Endometrial microvascular endothelial cells (primary cell): Measurements from ENCODE around the gene NPBWR2. TPM values are rescaled to one million over a fixed set of nuclear protein-coding genes. Genes with fewer than 3 reads are reported as not detected.
"Not testable (repeated sequence)": the region's sequence is repeated elsewhere in the genome, so short reads cannot be mapped to it uniquely, and the experiment has no call there.

Source experiments
- in situ Hi-C: cut with HindIII; loops from 2 replicates; pipeline ENCODE4 v1.10.0; 2017; ENCODE audit warnings: low sequenced_read_pairs, low pct_unique_long_range_greater_than_20kb; ENCODE audit errors: inconsistent ontology term
- total RNA-seq: library from RNA; depleted of rRNA; stranded (reverse); fragments of >200 nt; gene quantifications from one replicate; pipeline ENCODE4 v1.2.3, GENCODE V29; 2015; ENCODE audit errors: inconsistent ontology term

Gene NPBWR2
- total RNA-seq, 1 donor from 2014 or later, result not detected

DNA sequence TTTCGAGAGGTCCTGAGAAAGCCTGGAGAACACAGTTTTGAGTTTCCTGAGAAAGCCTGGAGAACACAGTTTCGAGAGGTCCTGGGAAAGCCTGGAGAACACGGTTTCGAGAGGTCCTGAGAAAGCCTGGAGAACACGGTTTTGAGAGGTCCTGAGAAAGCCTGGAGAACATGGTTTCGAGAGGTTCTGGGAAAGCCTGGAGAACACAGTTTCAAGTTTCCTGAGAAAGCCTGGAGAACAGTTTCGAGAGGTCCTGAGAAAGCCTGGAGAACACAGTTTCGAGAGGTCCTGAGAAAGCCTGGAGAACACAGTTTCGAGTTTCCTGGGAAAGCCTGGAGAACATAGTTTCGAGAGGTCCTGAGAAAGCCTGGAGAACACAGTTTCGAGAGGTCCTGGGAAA, 16.2 kb upstream of the NPBWR2 start:
- in situ Hi-C loops, result not testable (repeated sequence)

DNA sequence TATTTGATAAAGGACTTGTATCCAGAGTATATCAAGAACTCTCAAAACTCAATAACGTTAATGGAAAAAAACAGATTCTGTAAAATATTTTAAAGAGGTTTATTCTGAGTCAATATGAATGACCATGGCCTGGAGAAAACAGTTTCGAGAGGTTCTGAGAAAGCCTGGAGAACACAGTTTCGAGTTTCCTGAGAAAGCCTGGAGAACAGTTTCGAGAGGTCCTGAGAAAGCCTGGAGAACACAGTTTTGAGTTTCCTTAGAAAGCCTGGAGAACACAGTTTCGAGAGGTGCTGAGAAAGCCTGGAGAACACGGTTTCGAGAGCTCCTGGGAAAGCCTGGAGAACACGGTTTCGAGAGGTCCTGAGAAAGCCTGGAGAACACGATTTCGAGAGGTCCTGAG, 15.6 kb upstream of the NPBWR2 start:
- in situ Hi-C loops, result not testable (repeated sequence)

DNA sequence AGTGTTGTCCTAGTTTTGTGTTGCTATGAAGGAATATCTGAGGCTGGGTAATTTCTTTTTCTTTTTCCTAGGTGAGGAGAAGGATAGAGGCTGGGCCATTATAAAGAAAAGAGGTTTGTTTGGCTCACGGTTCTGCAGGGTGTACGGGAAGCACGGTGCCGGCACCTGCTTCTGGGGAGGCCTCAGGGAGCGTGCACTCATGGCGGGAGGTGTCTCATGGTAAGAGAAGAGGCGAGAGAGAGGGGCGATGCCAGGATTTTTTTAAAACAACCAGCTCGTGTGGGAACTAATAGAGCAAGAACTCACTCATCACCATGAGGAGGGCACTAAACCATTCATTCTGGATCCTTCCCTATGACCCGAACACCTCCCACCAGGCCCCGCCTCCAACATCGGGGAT, 14.2 kb upstream of the NPBWR2 start:
- in situ Hi-C loops, result no loop called here

DNA sequence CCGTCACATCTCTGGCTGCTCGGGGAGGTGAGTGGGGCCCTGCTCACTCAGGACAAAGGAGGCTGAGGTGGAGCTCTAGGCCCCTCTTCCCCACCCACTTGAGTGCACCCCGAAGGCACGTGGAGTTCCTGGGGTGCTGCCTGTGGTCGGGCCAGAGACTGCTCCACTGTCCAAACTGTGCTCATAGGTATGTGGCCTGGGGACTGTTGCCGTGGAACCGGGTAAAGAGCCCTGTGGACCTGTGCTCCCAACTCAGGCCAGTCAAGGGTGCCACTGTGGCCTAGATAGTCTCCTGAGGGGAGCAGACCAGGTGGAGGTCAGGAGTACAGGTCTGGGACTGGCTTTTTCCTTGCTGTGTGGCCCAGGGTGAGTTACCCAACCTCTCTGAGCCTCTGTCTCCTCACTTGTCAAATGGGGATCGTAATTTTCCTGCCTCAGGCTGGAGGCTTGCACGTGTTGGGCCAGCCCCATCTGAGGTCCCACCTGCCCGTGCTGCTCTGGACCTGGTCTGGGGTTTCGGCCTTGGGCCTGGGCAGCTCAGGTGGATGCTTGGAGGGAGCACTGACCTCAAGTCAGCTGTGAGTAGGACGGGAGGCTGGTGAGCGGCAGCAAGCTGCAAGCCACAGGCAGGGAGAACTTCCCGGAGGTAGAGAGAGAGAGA, 12.4 kb upstream of the NPBWR2 start:
- in situ Hi-C loops, result no loop called here

DNA sequence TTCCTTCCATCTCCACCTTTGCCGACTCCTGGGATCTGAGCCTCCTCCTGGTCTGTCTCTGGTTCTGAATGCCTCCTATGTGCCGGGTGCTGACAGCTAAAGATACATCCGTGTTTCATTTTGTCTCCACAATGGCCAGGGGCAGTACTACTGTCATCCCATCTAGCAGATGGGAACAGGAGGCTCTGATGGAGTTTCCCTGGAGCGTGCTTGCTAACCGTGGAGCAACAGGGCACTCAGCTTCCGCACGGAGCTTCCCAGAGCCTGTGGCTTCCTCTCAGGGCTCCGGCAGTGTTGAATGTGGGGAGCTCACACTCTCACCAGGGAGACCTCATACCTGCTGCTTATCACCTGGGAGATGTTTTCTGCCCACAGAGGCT, 11.9 kb upstream of the NPBWR2 start:
- in situ Hi-C loops, result no loop called here

DNA sequence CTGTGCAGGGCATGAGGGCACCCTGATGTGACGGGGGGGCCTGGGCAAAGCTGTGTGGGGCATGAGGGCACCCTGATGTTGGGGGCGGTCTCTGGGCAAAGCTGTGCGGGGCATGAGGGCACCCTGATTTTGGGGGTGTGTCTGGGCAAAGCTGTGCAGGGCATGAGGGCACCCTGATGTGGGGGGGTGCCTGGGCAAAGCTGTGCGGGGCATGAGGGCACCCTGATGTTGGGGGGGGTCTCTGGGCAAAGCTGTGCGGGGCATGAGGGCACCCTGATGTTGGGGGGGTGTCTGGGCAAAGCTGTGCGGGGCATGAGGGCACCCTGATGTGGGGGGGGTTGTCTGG, 10.0 kb upstream of the NPBWR2 start:
- in situ Hi-C loops, result not testable (repeated sequence)

DNA sequence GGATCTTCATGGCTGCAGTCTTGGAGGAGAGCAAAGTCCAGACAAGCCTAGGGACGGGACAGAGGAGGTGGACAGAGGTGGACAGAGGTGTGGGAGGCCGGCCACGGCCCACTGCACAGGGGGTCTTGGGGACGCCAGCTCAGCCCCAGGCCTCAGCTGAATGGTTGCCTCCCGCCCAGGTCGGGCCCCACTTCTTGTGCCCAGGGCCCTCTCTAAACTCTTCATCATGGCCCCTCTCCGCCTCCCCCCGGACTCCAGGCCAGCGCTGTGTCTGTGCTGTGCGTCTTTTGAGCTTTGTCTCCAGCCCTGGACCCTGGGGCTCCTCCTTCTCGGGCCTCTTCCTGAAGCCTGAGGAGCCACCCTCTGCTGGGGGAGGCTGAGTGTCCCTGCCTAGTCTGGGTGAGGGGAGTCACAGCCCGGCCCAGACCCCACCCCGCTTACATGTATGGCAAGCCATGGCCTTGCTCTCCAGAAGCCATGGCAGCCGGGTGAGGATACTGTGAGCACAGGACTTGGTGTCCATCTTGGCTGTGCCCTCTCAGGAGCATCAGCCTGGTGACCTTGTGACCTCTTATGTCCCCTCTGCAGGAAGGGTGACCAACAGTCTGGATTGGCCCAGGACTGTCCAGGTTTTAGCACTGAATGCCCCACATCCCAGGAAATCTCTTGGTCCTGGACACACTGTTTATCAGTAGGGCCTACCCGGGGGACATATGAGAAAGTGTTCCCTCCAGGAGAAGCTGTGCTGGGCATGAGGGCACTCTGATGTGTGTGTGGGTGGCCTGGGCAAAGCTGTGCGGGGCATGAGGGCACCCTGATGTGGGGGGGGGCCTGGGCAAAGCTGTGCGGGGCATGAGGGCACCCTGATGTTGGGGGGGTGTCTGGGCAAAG, 9.4 kb upstream of the NPBWR2 start:
- in situ Hi-C loops, result no loop called here

DNA sequence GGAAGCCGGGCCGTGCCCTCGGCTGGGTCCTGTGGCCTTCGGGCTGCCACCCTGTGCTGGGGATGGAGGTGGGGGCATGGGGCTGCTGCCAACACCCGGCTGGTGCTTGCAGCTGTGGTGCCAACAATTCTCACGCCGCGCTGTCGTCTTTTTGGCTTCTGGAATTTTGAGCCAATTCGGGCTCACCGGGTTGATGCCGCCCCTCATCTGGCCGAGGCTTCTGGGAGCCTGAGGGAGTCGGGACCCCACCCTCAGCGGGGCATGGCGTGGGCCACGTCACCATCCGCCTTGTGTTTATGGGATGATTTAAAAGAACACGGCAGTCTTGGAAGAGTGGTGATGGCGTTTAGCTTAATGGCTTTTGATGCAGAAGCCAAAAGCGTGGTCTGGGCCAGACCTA, 8.7 kb upstream of the NPBWR2 start:
- in situ Hi-C loops, result no loop called here

DNA sequence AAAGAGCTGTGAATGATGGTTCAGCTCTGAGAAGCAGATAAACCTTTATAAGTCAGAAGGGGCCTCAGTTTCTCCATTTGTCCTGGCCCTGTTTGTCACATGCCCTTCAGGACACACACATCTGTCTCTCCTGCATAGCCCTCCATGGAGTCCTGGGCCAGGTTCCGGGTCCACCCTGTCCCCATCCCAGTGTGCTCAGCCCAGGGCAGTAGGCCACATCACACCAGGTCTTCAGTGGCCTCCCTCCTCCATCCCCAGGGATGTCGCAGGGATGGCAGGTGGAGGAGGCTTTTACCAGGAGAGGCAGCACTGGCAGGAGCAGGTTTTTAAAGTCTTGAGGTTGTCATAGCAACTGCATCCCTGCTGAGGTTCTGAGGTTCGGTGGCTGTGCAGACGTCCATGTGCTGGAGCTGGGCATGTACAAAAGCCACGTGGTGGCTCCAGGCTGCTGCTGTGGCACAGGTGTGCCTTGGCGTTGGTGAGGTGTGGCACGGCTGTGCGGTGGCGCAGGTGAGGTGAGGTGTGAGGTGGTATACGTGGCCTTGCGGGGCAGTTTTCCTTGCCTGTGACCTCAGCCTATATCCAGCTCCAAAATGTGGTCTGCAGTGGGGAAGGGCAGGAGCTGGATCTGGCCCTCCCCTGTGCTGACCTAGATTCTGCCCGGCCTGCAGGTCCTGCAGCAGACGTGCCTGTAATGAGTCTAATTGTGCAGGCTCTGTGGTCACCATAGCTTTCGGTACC, 8.0 kb upstream of the NPBWR2 start:
- in situ Hi-C loops, result no loop called here

DNA sequence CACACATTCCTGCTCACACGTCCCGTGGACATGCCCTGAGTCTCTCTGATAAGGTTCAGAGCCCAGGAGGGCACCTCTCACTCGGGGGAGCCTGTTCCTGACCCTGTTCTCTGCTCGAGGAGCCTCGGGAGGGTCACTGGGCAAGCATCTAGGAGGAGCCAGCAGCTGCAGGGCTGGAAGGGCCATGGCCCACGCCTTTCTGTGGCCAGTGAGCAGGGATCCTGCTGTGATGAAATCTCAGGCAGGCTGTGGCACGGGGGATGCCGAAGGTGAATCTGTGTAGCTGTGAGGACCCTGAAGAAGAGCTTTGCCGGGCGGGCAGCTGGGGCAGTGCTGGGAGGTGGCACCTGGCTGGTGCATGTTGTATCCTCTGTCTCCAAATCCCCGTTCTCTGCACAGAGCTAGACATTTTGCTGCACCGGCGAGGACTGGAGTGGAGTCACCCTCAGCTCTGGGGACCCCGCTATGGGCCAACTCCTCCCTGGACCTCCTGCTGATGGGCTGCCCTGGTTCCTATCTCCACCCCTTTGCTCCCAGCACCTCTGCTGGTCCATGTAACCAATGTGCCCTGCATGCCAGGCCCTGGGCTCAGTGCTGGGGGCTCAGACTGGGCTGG, 7.1 kb upstream of the NPBWR2 start:
- in situ Hi-C loops, result no loop called here

DNA sequence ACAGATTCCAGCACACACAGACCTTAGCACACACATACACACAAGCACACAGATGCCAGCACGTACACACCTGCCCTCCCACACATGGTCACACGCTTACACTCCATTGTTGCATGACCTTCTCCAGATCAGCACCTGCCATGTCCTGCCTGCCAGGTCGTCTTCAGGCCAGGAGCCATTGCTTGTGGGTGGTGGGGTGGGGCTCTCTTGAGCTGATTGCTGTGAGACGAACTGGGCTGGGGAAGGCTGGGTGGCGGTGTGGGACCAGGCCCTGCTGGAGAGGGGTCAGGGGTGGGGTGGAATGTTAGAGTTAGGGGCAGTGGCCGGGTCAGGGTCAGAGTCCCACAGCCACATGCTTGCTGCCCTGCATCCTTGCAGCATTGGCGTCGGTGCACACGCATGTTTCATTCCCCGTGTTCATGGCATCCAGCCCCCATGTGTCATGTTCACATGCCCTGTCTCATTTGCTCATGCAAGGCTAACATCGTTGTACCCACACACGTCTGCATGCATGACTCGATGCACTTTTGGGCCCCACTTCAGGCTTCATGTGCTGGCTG, 6.5 kb upstream of the NPBWR2 start:
- in situ Hi-C loops, result no loop called here

DNA sequence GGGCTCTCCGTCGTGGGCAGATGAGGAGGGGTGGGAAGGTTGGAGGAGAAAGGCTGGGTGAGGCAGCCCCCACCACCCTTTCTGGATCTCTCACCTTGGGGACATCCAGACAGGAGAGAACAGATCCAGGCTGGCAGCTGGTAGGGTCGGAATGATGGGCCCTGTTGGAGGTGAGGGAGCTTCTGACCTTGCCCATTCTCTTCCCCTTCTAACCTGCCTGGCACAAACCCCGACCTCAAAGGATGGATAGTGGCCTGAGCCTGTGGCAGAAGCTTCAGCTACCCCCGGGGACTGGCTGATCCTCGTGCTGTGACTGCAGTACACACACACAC, 6.0 kb upstream of the NPBWR2 start:
- in situ Hi-C loops, result no loop called here

DNA sequence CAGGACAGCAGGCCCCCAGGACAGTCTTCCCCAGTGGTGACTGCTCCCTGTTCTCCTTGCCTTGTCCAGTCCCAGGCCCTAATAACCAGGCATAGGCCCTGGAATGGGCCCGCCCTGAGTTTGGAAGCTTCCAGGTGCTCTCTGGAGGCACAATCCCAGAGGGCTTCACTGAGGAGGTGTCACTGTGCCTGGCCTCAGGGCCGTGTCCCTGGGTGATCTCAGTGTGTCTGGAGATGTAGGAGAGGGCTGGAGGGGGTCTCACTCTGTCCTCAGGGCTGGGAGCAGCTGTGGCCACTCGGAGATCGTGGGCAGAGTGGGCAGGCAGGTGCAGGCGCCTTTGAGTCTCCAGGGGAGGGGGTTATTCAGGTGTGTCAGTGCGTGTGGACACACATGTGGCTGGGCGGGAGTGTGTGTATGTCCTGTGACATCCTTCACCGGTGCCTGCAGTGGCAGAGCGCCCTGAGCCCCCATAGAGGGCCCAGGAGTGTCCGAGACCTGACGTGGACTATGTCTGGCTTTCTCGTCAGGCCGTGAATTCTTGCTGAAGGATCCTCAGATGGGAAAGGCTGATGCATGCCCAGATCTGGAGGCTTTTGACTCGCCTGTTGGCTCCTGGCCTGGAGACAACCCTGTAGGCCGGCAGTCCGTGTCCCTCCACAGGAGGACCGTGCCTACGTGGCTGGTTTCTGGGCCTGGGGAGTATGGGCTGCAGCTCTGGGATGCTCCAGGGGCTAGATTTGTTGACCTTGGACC, 5.5 kb upstream of the NPBWR2 start:
- in situ Hi-C loops, result no loop called here

DNA sequence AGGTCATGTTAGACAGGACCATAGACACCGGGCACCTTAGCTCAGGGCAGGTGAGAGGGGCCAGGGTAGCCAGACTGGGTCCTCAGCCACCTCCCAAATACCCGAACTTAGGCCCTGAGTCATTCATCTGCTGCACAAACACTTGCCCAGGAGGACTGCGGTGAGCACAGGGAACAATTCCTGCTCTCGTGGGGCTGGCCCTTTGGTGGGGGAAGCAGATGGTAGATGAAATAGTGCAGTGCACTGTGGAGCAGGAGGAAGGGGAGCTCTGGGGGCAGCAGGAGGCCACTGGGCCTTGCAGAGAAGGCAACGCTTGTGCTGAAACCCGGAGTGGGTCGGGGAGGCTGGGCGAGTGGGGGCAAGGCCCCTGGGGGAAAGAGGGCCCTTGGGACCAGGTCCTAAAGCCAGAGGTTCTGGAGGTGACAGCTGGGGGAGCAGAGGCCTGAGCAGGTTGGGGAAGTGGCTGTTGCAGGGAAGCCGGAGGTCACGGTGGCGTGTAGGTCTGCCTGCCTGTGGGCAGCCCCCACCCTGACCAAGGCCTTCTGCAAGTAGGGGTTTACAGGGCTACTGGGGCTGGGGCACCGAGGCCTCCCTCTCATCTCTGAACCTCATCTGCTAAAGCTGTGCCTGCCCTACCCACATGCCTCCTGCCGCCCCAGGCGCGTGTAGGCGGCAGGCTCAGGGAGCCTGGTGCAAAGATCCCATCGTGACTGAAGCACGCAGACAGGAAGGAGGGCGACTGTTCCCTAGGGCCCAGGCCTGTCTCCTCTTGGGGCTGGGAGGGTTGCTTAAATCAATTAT, 4.7 kb upstream of the NPBWR2 start:
- in situ Hi-C loops, result no loop called here

DNA sequence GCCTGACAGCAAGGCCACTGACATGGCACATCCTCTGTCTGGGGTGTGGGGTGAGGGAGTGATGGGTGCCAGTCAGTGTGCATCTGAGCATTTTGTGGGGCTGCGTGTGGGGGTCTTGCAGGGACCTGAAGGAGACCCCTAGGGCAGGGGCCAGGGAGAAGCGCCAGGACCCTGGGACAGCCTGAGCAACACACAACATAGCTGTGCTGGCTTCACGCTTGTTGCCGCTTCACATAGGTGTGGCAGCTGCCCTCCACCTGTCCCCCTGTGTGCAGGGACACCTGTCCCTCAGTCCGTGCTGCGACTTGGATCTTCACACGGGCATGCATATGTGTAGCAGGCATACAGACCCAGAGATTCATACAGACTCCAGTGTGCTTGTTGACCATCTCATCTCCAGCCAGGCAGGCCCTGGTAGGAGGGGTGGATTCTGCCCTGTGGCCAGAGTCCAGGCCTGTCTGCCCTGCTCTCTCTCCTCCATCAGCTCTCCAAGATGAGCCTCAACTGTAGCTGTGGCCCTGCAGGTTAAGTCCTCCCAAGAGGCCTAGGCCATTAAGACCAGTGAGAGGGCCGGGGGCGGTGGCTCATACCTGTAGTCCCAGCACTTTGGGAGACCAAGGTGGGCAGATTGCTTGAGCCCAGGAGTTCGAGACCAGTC, 3.2 kb upstream of the NPBWR2 start:
- in situ Hi-C loops, result no loop called here

DNA sequence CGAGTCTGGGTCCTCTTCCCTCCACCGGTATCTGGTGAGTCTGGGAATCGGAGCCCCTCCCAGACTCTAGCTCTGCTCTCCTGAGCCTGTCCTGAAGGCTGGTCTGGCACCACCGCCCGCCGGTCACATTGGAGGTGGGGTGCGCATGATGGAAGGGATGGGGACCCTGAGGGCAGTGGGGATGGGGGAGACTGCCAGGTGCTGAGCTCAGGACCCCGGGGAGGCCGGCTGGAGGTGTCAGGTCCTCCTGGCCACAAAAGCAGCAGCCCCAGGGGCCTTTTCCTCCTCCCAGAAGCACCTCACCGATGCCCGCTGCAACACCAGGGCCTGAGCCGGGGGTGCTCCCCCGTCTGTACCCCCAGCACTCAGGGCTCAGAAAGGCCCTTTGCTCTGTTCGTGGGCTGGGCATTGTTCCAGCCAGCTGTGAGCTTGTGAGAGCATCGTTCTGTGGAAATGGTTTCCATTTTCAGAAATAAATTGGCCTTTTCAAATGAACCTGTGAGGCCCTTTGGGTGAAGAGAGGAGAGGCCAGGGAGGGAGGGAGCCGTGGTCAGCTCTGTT, 2.5 kb upstream of the NPBWR2 start:
- in situ Hi-C loops, result no loop called here
